Stimulated activated CD4-positive, alpha-beta T cell treated with anti-CD3 and anti-CD28 coated beads, TNF-alpha, amount 100 ng/mL, for 1 hour (primary cell): ENCODE measurements around the gene LAMA3.

Experiments
- DNase-seq, 3 donors: peaks; one replicate each; pipeline ENCODE4 v3.0.0-alpha.2; 2020; ENCODE audit warnings: low read depth in 3 of 3, low spot score in 1 of 3

The LAMA3 gene

DNA sequence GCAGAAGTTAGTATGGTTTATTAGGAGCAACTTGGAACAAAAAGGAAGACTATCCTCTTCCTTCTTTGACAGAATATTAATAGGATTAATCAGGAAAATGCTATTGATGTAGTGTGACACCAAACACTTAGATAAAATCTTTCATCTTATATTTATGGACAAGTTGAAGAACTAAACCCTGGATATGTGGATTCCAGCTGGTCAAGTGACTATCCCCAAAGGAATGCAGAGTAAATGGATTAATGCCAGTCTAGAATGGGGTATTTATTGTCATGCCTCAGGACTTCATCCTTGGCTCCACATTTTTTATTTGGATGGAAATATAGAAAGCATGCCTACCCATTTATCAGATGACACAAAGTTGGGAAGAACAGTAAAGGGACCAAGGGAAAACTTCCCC lies 201.3 kb downstream of the LAMA3 start:
- DNase-seq: no peak

DNA sequence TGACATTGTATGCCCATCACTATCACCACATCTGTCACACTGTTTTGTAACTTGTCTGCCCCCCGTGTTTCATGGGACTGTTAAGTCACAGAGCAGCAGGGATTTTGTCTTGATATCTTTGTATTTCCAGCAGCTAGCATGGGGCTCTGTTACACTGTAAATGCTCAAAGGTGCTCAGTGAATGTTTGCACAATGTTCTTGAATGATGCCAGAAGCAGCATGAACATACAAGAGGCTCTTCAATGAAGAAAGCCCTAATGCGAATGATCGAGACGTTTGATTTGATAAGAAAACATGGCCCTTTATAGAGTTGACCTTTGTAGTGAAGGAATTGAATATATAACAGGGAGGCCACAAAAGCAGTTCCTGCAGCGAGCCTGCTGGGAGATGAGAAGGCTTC lies 204.4 kb downstream of the LAMA3 start:
- no peak for DNase-seq

DNA sequence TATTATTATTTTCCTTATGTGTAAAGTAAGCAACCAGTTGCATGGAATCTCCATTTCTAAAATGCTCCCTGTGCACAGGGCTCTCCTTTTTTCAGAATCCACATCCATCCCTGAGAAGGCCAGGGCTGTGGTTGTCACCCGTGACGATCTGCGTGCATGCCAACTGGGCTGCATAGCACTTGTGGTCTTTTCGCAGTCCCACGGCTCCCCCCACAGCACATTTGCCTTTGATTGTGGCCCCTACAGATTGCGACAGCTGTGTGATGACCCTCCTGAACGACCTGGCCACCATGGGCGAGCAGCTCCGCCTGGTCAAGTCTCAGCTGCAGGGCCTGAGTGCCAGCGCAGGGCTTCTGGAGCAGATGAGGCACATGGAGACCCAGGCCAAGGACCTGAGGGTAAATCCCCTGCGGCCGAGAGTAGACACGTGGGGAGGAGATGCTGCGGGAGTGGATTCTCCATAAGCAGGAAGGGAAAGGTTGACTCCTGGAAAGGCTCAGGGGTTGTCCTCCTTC lies 205.5 kb downstream of the LAMA3 start:
- DNase-seq: no peak

DNA sequence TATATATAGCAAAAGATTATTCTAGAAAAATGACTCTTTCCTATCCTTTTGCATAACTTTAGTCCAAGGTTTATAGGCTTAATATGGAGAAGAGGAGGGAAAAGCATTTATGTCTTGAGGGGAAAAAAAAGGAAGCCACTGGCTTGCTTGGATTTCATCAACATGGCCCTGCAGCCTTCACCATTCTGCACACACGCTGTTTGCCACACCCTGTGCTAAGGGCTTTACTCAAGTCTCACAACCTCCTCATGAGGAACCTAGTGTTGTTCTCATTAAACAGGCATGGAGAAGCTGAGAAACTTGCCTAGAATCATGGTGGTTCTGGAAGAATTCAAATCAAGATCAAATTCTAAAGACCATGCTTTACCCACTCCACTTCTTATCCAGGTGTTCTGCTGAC lies 208.0 kb downstream of the LAMA3 start:
- DNase-seq: no peak

DNA sequence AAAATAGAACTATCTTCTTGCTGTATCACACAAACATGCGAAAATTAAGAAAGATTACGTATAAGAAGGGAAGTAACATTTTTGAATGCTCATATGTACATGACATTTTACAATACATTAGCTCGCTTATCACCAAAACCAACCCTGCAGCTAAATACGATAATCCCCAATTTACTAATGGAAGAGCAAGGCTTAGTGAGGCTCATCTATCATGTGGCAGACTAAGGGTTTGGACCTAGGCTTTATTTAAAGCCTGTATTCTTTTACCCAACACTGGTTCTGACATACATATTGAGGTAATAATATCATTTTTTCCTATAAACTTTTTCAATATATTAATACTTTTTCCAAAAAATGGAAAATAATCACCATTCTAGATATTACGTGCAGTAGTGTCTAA lies 208.5 kb downstream of the LAMA3 start:
- no peak for DNase-seq

DNA sequence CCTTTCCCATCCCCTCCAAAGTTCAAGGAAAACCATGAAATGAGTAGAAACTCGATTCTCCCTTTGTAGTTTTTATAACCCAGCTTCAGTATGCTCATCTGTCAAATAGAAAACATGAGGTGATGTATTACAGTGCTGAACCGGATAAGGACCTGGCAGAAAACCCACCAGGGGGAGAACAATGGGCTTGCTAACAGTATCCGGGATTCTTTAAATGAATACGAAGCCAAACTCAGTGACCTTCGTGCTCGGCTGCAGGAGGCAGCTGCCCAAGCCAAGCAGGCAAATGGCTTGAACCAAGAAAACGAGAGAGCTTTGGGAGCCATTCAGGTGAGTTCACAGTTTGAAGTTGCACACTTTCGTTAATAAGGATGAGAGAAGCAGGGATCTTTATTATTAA lies 211.7 kb downstream of the LAMA3 start:
- DNase-seq: no peak

DNA sequence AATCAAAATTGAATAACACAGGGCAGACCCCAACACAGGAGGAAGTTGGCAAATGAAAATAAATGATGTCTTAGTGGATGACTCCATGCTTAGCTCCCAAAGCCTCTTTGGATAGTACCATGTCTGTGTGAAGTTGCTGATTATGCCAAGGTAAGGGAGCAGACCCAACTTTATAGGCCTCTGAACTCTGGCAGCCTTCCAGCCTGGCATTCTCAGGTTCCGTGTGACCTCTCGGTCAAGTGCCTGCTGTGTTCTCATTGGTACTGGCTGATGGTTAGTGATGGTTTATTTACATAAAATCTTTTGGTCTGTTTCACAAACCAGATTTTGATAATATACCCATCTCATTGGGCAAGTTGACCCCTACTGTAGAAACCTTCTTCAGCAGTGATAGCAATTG lies 213.1 kb downstream of the LAMA3 start:
- no peak for DNase-seq

DNA sequence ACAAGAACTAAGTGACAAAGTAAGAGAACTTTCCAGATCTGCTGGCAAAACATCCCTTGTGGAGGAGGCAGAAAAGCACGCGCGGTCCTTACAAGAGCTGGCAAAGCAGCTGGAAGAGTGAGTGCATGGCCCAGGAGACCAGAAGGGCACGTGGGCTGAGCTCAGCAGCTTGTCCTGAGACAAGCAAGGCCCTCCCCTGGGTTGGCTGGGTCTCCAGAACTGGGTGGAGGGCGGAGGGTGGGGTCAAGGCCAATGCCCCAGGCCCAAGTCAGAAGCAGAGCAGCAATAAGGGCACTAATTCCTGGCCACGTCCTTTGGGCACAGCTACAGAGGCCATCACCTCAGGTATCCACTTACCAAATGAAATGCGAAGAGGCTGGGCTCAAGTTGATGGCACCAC lies 214.7 kb downstream of the LAMA3 start:
- DNase-seq: no peak

DNA sequence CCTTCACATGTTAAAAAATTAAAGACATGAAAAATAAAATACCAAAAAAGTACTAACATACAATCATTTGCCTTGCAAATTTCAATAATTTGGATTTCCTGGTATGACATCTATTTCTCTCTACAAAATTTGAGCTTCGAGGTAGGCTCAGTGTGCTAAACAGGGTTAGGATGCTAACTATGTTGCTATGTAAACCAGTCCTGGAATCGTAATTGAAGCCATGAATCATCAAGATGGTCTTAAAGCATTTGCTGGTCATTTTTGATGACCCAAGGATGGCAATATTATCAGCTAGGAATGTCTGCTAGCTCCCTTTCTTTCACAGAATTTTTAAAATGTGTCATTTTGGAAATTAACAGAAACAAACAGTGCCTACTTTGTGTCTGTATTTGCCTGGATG lies 217.4 kb downstream of the LAMA3 start:
- DNase-seq: no peak

DNA sequence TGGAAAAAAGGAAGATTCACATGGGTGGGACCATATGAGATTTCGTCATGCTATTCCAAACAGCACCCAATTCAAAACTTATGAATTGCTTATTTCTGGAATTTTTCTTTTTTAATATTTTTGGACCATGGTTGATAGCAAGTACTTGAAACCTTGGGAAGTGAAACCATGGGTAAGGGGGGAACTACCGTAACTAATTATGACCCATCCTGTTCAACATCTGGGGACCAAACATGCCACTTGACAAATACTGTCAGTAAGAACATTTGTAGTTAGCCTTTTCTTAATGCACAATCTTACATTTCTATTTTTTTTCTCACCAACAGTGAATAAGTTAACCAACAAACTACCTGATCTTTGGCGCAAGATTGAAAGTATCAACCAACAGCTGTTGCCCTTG lies 219.6 kb downstream of the LAMA3 start:
- DNase-seq: no peak

DNA sequence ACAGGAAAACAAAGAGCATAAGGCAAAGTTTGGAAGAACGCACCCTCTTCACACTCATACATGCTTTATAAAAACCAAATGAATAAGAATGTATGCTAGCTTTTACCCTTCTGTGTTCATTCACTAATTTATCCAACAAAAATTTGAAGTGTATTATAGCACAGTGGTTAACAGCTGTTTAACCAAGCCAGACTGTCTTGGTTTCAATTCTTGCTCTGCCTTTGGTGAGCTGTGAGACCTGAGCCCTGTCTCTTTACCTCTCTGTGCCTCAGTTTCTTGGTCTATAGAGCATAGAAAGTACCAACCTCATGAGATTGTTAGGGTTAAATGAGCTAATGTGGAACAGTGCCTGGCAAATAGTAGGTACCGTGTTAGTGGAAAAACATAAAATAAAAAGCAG lies 220.8 kb downstream of the LAMA3 start:
- DNase-seq: no peak

DNA sequence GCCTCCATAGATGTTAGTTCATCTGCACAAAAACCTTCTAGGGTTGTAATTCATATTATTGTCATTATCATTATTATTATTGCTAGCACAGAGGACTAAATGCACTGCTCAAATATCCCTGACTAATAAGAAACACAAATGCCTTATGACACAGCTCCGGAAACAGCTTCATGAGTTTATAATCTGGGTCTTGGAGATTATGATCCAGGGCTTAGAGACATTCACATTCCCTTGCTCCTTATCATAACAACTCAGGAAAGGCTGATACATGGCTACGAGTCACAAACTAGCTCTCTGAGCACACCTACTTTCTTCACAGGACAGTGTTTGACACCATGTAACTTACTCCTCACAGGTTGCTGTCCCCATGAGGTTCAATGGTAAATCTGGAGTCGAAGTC lies 223.1 kb downstream of the LAMA3 start:
- no peak for DNase-seq

DNA sequence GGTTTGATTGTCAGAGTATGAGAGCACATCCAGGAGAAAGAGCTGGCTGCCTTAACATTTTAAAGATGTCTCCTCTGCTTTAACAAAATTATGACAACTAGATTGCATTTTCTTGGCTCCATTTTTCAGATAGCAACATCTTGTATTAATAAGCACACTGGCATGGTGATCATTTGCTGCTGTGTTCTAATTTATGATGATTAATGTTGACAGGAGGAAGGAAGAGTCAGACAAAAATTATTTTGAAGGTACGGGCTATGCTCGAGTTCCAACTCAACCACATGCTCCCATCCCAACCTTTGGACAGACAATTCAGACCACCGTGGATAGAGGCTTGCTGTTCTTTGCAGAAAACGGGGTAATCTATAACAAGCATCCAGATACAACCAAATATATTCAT lies 227.1 kb downstream of the LAMA3 start:
- no peak for DNase-seq

DNA sequence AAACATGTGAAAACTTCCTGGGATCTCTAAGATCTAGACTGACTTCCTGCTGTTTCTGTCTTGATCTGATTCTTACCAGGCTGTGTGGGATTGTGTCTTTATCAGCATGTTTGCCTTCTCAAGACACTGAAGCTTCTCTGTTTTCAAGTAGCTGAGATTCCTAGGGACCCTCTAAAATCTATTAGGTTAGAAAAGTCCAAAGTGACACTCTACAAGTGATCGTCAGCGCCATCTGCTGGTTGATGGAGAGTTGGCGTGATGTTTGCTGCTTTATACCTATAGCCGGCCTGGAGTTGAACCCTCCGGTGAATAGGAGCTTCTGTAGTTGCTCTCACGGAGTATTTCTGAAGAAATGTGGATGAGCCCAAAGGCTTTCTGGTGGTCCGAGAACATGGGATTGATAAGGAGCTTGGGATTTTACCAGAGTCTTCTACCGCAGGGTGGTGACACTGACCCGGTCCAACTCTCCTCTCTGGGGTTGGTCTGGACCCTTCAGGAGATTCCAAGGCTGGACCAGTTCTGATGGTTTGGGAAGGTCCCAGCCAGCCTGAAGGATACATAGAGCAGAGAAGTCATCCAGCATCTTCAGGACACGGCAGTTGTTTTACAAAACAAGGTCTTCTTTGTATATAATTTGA lies 229.3 kb downstream of the LAMA3 start:
- DNase-seq: peak; percentile 54 to 72 (median 61)

DNA sequence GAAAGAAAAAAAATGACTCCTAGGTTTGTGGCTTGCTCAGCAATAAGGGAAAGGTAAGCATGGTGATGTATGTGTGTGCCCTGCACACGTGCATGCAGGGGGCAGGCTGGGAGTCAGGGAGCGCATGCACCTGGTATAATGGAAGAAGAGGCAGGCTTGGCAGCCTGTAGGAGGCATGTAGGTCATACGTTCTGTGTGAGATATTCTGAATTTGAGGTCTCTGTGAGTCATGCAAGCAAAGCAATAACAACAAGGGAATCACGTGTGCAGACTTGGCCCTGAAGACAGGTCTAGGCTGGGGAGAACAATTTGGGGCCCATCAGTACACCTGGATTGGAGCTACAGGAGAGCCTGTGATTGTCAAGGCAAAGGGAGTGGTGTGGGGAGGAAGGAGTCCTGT lies 230.8 kb downstream of the LAMA3 start:
- no peak for DNase-seq

DNA sequence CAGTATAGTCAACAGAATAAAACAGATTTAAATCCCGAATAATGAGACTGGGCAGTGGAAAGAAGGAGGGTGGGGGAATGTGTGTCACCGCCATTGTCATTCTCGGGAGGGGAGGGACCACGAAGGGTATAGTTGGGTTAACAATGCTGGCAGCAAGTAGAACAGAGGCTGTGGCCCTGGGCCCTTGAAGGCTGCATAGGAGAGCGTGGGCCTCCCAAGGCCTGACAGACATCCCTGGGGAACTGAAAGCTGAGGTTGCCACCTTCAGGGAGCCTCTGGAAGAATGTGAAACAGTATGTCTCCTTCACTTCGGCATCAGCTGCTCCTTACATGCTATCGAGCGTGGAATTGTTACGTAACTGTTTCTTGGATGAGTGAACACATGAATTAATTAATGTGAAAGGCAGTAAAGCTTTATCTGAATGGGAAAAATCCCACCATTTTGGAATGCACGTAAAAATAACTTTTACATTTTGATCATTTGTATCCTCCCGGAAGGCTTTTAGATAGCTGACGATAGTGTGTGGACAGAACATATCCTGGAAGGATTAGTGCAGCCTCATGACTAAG lies 232.5 kb downstream of the LAMA3 start:
- DNase-seq: no peak

DNA sequence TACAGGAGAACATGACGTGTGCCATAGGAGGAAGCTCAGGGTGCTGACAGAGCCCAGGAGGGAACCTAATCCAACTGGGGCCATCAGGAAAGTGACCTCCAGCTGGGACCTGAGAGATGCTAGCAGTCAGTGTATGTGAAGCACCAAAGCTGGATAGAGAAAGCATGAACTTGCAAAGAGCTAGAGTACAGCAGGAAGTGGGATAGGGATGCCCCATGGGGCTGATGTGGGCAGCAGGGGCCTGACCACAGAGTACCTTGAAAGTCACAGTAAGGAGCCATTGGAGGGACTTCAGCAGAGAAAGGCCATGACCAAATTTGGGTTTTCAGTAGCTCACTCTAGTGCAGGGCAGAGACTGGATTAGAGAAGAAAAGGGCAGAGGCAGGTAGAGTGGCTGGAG lies 233.7 kb downstream of the LAMA3 start:
- no peak for DNase-seq

DNA sequence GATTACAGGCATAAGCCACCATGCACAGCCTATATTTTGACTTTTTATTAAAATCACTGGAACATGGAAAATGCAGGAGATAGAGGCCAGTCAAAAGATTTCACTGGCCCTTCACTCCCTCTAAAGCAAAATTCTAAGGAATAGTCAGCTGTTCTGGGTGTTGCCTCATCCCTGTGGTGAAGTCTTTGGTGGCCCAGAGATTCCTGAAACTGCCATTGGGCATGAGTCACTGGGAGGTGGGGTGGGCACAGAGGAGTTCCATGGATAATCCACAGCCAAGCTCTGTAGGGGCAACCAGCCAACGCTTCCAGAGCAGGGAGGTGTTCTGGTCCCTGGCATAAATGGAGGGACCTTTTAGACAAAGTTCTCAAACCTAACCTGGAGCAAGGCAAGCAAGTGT lies 235.6 kb downstream of the LAMA3 start:
- no peak for DNase-seq

DNA sequence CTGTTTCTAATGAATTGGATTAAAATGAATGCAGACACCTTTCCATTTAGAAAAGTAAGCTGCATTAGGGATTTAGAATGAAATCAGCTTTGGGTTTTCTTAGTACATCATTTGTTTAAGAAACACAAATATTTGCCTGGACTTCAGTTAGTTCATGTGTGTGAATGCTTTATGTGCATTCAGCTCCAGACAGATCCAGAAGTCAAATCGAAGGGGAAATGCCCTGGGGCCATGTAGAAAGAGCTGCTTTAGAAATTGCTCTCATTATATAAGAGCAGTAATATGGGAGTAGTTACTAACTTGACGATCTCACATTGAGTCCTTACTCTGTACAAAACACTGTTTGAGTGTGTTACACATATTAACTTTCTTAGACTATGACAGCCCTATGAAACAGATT lies 237.3 kb downstream of the LAMA3 start:
- DNase-seq: no peak

DNA sequence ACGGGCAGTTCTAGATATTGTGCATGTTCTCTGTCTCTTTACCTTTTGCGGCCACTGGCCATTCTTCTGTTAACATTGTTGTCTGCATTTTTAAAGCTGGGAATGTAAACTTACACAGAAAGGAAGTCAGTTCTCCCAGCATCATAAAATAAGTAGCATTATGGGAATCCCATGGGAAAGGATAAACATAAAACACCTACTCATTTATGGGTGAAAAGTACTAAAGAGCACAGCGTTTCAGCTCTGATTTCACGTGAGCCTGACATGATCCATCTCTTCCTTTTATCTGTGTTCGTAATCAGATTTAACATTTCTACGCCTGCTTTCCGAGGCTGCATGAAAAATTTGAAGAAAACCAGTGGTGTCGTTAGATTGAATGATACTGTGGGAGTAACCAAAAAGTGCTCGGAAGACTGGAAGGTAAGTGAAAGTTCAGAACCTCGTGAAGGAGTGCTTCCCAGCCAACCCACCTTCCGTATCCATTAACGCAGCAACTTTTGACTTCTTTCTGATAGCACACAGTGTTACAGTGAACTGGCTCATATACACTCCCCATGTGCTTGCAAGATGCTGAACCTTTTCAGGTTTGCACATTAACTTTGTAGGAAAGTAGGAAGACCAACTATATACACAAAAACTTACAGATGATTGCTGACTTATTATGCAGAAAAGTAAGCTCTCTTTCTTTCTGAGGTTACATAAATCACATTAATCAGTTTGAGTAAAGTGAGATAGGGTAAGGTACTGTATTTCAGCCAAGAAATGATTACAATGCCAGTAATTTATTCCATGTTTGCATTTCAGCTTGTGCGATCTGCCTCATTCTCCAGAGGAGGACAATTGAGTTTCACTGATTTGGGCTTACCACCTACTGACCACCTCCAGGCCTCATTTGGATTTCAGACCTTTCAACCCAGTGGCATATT lies 238.8 kb downstream of the LAMA3 start:
- no peak for DNase-seq

DNA sequence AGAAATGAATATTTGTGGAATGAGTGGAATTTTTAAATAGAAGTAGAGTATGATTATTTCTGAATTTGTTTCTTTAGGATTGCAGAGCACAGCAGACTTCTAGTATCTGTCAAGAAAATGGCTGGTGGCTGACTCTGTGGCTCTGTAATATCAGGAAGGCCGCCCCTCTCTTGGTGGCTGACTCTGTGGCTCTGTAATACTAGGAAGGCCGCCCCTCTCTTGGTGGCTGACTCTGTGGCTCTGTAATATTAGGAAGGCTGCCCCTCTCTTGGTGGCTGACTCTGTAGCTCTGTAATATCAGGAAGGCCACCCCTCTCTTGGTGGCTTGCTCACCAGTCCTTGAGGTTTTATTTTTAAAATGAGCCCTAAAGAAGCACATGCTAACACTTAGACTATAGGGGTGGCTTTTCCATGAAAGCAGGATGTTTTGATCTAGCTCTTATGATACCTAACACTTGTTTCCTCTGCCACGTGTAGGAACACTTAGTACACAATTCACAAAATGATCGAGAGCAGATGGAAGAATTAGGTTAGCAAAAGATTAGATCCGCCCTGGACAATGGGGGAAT lies 240.2 kb downstream of the LAMA3 start:
- no peak for DNase-seq

DNA sequence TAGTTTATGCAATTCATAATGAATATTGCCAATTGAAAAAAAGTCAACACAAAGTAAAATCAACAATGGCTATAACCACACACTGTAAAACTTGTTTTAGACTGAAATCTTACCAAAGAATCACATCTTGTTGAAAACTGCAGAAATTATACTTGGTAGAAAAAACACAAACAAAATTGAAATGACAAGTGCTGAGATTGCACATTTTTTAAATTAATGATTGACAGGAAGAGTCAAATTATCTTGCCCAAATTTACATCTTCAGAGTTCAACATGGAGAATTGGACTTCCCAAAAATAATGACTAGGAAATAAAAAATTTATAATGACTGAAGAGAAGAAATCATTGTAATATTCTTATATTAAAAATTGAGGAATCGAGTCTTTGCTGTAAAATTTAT lies 240.7 kb downstream of the LAMA3 start:
- no peak for DNase-seq
